OCI-LY3 (cell line): Measurements from ENCODE around the gene TAL2.

Experiments
- CTCF ChIP-seq: fragments of 200-600, 300-600 bp; sonication (generic); IDR thresholded peaks from 2 replicates; pipeline ENCODE4 v1.5.1; 2014; ENCODE audit warnings: antibody characterized with exemption, low read length, low read depth
- EZH2phosphoT487 ChIP-seq: fragments of 200-600 bp; shearing (Covaris generic); IDR thresholded peaks from 2 replicates; pipeline ENCODE4 v1.6.1; 2018; ENCODE audit warnings: antibody characterized with exemption, mixed run types, low read depth

GRCh38 chr9:105625088-105625487, 37.2 kb upstream of the TAL2 start:
- TF ChIP-seq CTCF, result no peak
- TF ChIP-seq EZH2phosphoT487, result no peak
